ENCODE data around the gene ZNF497. TPM values are rescaled to one million over a fixed set of nuclear protein-coding genes. Genes with fewer than 3 reads are reported as not detected.

The ZNF497 gene
- total and polyA plus RNA-seq, 2 of the 8 experiments (the other 6 are each of a cell fraction or from before 2014, with no cell fraction given): 0.93 to 1.4 TPM

- Histone ChIP-seq H3K4me3 (ENCODE audit: extremely low read depth in 1 of 4, insufficient read depth in 2 of 4, low read depth in 3 of 4, low read length in 4 of 4) (peak overlapping the region; percentile 6 to 57 (median 22); a peak in 7 of 8 replicates), H3K79me1 (ENCODE audit: low read depth, low read length) (peaks cover 2% of the 10 kb centered on the region; the same call in 1 of the 2 replicates), H3K23ac (ENCODE audit: insufficient read length) (no peak overlapping the region), H3K79me2 (ENCODE audit: control insufficient read depth in 1 of 2, insufficient read depth in 2 of 2, low read length in 2 of 2) (no peaks in the 10 kb centered on the region), H2AFZ (ENCODE audit: low read length) (no peak overlapping the region), H4K20me1 (replicated peaks in 1 of 2; ENCODE audit: control insufficient read depth in 1 of 2, insufficient read depth in 2 of 2, low read length in 2 of 2) (peaks cover 12 to 14% of the 10 kb centered on the region in 2 experiments), H3K9ac (replicated peaks in 1 of 4; ENCODE audit: extremely low read depth in 1 of 4, low read depth in 3 of 4, low read length in 3 of 4) (no peak overlapping the region), H3K27ac (ENCODE audit: low read depth, low read length) (no peak overlapping the region), H3K4me1 (replicated peaks in 1 of 4; ENCODE audit: control insufficient read depth in 3 of 4, insufficient read depth in 4 of 4, low read length in 3 of 4) (peaks cover 0 to 27% (median 17%) of the 10 kb centered on the region in 4 experiments; a peak in 5 of 7 replicates), H2BK20ac (ENCODE audit: low read length) (no peak overlapping the region), H3K4me2 (ENCODE audit: insufficient read depth in 1 of 2, low read depth in 2 of 2, low read length in 2 of 2) (peak overlapping the region; percentile 63 to 83), H2BK120ac (replicated peaks; ENCODE audit: low read depth, low read length) (no peak overlapping the region), H3K23me2 (ENCODE audit: low read depth, low read length) (peaks cover 12% of the 10 kb centered on the region), H4K91ac (replicated peaks; ENCODE audit: insufficient read length, low read length) (no peak overlapping the region), H2BK15ac (ENCODE audit: low read length) (no peak overlapping the region), H3K4ac (replicated peaks; ENCODE audit: insufficient read length, low read depth, low read length) (no peak overlapping the region), H2BK5ac (ENCODE audit: low read depth, low read length) (no peak overlapping the region), H4K8ac (ENCODE audit: extremely low read depth, insufficient read depth, low read length) (peak overlapping the region; percentile 77), H2BK12ac (ENCODE audit: low read depth, low read length) (no peak overlapping the region), H3K18ac (ENCODE audit: extremely low read depth, low read length) (peak overlapping the region; percentile 48; the same call in 1 of the 2 replicates), H3K27me3 (replicated peaks in 1 of 4; ENCODE audit: control insufficient read depth in 3 of 4, extremely low read depth in 1 of 4, insufficient read depth in 3 of 4, low read length in 3 of 4) (peaks cover 3 to 17% (median 11%) of the 10 kb centered on the region in 4 experiments; a peak in 6 of 7 replicates), H3K36me3 (ENCODE audit: control insufficient read depth in 2 of 4, insufficient read depth in 4 of 4, low read length in 3 of 4) (peaks cover 11 to 26% (median 23%) of the 10 kb centered on the region in 4 experiments), H3K56ac (replicated peaks; ENCODE audit: insufficient read length, low read depth, low read length) (no peak overlapping the region), H2AK5ac (ENCODE audit: low read depth, low read length) (no peak overlapping the region), H3K14ac (ENCODE audit: insufficient read length) (no peak overlapping the region), H3K9me3 (ENCODE audit: insufficient read depth in 2 of 2, low read depth in 1 of 2, low read length in 1 of 2) (no peaks in the 10 kb centered on the region), H4K5ac (ENCODE audit: insufficient read length, low read depth, low read length) (no peak overlapping the region)
- POLR2A ChIA-PET (ENCODE audit: partially characterized antibody): interaction anchor here (0.6 to 7.2 kb wide), 17 partner anchors 10 to 123 kb away, joined by 3 to 78 read pairs (median 7); partner anchors contain the start of genes RPS5, ZBTB45, ZNF497 and ZNF584
- FAIRE-seq (no peak), DNase-seq (ENCODE audit: low read depth in 1 of 2, low spot score in 2 of 2) (peak in 1 of 2 experiments; percentile 67)
- 69% methylated on average over 30 of the region's 58 CpGs; no CpG with 5 or more reads in 1 of the 2 experiments for WGBS, 2 experiments (ENCODE audit: extremely low coverage in 1 of 2, insufficient coverage in 1 of 2, insufficient read length in 1 of 2, insufficient replicate concordance in 2 of 2, low coverage in 1 of 2, low lambda C conversion rate in 2 of 2, missing lambda C conversion rate in 1 of 2)
- CTCF ChIA-PET (ENCODE audit: partially characterized antibody): no interaction called here
- TF ChIP-seq, protein P1, sequence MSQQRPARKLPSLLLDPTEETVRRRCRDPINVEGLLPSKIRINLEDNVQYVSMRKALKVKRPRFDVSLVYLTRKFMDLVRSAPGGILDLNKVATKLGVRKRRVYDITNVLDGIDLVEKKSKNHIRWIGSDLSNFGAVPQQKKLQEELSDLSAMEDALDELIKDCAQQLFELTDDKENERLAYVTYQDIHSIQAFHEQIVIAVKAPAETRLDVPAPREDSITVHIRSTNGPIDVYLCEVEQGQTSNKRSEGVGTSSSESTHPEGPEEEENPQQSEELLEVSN (IDR thresholded peaks at IDR 0.05): peak; percentile 45; the same call in 1 of the 2 replicates
- TF ChIP-seq MAFK (IDR thresholded peaks at IDR 0.05; ENCODE audit: low read depth, low read length) (no peak), POLR2A (IDR thresholded peaks at IDR 0.05; ENCODE audit: control extremely low read depth in 1 of 2, low read depth in 2 of 2, low read length in 2 of 2) (no peak), SP1 (IDR thresholded peaks at IDR 0.05; ENCODE audit: low read depth, low read length) (no peak), SRF (IDR thresholded peaks at IDR 0.05; ENCODE audit: low read depth, low read length) (no peak)
Observed at GRCh38 chr19:58396691-58397532, 34.4 kb upstream of the ZNF497 start.

All from H1 (cell line).